Muscle of arm (tissue), 12 donors: ENCODE measurements around the gene SELENOP. TPM values are rescaled to one million over a fixed set of nuclear protein-coding genes. Genes with fewer than 3 reads are reported as not detected.

Source experiments
- DNase-seq: peaks from one replicate; pipeline ENCODE4 v3.0.0-alpha.2; 2013
- polyA plus RNA-seq, 12 donors: library from polyadenylated mRNA; unstranded; fragments of 120-200 nt; gene quantifications; one replicate each; pipeline ENCODE4 v1.2.1, GENCODE V29; 2013; ENCODE audit not compliant: insufficient read length in 12 of 12

Gene SELENOP
- polyA plus RNA-seq, 12 donors: 105 to 591 (median 132) TPM; not detected in 1

DNA sequence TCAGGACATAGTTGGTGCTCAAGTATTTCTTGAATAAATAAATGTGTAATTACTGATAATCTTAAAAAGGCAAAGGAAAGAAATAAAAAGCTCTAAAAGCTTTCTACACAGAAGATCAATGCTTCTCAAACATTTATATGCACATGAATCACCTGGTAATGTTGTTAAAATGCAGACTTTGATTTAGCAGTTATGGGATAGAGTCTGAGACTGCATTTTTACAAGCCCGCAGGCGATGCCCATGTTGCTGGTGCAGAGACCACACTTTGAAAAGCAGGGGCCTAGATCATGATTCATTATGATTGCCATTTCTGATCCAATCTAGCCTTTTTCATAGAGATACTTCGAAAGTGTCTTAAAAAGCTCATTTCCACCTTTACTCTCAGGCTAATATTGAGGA is 58.6 kb downstream of the SELENOP start:
- DNase-seq: no peak

GRCh38 chr5:42751044-42751443 is 60.6 kb downstream of the SELENOP start:
- DNase-seq: no peak

DNA sequence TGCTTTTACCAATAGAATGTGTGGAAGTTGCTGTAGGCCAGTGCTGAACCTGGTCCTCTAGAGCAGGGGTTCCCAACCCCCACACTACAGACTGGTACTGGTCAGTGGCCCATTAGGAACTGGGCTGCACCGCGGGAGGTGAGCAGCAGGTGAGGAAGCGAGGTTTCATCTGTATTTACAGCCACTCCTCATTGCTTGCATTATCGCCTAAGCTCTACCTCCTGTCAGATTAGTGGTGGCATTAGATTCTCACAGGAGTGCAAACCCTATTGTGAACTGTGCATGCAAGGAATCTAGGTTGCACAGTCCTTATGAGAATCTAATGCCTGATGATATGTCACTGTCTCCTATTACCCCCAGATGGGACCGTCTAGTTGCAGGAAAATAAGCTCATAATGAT is 61.2 kb downstream of the SELENOP start:
- DNase-seq: no peak

Other genes with a start within 250 kb of the SELENOP start
- 10 to 100 TPM in 2 of 12 donors, 1 to 10 TPM in 9, not detected in 1; 3.2 to 16.5 (median 5.1) TPM for gene CCDC152, start 55.1 kb downstream of the SELENOP start, polyA plus RNA-seq
- gene ANXA2R, start 228.4 kb upstream of the SELENOP start, polyA plus RNA-seq: 1 to 10 TPM in 3 of 12 donors, under 1 TPM in 7, not detected in 2; 0.65 to 1.8 (median 0.79) TPM